Retinal pigment epithelial cell (primary cell): Measurements from ENCODE around the gene HACD3.
A peak's percentile ranks its signal among the peaks of the same experiment; 100 is the strongest.

ENCODE experiments used
- DNase-seq: peaks from one replicate; pipeline ENCODE4 v3.0.0-alpha.2; 2010; ENCODE audit warnings: low read depth
- H3K4me3 ChIP-seq: 2 replicates; pipeline ENCODE4 v1.5.1; 2011; ENCODE audit warnings: mild to moderate bottlenecking, low read length, control low read depth, moderate library complexity
- TF ChIP-seq, protein P1 (sequence below): conservative IDR thresholded peaks from 2 replicates; pipeline ENCODE4 v1.5.1; 2011; ENCODE audit warnings: low read depth, low read length, control low read depth, inconsistent platforms

HACD3 gene

DNA sequence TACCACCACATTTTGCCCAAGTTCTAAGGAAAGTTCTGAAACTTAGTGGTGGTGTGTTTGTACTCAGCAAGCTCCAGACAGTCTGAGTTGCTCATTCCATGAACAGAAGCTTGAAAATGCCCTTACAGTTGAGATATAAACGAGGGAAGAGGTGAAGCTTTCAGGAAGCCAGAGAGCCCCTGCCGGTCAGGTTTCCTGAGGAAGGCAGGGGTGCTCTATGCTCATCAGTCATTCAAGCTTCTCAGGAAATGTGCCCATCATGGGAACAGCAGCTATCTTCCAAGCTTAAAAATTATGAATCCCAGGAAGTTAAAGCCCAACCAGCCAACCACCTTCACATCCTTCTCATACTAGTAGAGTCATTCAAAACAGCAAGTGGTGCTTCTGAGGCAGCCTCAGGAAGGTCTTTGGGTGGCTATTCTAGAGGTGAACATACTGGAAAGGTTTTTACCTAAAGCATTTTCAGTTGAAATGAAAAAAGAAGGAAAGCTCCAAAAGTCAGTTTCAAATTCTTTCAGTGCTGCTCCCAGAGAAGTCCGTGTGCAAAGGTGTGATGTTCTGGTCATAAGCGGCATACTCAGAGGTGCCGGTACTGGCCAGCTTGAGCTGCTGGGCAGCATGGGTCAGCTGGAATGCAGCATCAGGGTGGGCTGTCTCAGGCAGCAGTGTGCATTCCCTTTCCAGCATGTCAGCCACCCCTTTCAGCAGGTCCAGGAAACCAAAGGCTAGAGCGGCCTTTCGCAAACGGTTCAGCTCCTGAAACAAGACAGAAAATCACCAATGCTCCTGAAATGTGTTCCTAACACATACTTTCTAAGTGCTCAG is 48.9 kb downstream of the HACD3 start:
- TF ChIP-seq, protein P1, sequence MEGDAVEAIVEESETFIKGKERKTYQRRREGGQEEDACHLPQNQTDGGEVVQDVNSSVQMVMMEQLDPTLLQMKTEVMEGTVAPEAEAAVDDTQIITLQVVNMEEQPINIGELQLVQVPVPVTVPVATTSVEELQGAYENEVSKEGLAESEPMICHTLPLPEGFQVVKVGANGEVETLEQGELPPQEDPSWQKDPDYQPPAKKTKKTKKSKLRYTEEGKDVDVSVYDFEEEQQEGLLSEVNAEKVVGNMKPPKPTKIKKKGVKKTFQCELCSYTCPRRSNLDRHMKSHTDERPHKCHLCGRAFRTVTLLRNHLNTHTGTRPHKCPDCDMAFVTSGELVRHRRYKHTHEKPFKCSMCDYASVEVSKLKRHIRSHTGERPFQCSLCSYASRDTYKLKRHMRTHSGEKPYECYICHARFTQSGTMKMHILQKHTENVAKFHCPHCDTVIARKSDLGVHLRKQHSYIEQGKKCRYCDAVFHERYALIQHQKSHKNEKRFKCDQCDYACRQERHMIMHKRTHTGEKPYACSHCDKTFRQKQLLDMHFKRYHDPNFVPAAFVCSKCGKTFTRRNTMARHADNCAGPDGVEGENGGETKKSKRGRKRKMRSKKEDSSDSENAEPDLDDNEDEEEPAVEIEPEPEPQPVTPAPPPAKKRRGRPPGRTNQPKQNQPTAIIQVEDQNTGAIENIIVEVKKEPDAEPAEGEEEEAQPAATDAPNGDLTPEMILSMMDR = no peak
- H3K4me3 ChIP-seq = no peak overlapping the region
- no peak for DNase-seq

DNA sequence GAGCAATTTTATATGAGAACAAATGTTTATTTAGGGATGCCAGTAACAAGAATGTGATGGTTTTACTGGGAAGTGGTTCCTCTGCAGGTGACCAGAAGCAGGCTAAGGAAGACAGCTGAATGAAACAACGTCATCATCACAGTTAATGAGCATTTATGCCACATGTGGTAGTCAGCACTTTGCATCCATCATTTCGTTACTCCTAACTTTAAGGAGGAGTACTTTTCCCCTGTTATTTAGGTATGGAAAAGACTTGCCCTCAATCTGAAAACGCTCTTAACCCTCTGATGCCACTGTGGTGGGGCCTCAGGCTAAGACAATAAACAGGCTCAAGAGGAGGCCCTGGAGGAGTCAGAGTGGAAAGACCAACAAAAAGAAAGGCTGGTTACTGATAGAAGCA is 49.5 kb downstream of the HACD3 start:
- TF ChIP-seq, protein P1 = no peak
- DNase-seq = no peak
- no peak overlapping the region for H3K4me3 ChIP-seq

DNA sequence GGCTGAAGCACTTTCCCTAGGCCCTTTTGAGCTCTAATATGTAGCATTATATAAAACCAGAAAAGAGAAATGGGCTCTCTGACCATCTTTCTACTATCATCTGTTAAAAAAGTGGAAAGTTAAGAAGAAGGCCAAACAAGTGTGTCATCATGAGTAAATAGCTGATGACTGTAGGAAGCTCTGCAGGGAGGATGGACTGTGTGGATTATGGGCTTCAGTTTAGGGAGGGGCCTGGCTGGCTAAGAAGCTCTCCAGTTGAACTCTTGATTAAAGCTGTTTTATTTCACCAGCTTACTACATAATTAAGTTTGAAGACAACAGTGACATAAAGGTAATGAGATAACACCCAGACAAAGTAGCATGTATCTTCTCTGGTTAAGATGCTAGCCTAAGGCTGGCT is 50.0 kb downstream of the HACD3 start:
- DNase-seq = no peak

DNA sequence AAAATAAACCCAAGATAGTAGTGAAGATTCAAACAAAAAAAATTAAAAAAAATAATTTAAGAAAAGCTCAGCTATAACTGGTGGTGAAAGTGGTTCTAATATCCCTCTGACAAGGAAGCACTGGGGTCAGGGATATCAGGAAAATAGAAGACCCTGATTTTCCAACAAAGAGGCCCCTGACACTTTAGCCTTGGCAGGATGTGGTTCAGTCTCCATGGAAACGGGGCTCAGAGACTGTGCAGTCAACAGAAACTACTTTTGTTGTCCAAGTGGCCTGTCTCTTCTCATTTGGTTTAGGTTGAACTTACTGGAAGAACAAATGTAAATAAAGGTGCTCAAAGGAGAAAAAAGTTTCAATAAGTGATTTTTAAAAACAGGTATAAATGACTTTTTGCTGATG is 53.4 kb downstream of the HACD3 start:
- no peak overlapping the region for H3K4me3 ChIP-seq
- DNase-seq = peak; percentile 14
- TF ChIP-seq, protein P1 = no peak

More for the DNA sequence above, 50.0 kb downstream of the HACD3 start:
- H3K4me3 ChIP-seq = no peak overlapping the region
- TF ChIP-seq, protein P1 = no peak

DNA sequence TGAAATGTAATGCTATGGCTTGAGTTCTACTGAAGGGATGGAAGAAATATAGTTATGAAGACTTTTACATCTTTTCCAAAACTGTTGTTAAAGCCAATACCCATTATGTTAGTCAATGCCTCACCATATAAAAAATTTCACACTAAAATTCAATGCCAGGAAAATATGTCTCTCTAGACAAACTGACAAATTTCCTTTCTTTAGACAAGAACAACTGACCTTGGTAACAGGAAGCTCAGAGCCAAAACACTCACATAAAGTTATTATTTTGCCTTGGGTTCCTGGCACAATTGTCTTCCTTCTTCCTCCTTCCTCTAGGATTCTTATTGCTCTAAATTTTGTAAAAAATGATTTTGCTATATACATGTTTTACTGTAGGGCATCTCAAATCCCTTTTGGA is 54.0 kb downstream of the HACD3 start:
- H3K4me3 ChIP-seq = no peak overlapping the region
- TF ChIP-seq, protein P1 = no peak
- no peak for DNase-seq

DNA sequence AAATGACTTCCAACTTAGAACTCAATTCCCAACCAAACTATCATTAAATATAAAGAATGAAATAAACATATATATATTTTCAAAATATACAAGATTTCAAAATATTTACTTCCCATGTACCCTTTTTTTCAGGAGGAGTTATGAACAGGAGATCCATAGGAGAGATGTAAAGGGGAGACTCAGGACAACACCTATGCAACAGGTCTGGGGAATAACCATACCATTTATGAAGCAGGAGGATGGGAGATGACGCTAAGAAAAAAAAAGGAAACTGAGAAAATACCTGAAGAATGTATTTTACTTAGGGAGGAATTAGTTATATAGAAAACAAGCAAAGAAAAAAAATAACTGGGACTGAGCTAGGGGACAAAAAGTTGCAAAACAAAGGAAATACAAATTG is 56.8 kb downstream of the HACD3 start:
- TF ChIP-seq, protein P1 = no peak
- DNase-seq = no peak
- H3K4me3 ChIP-seq = no peak overlapping the region

DNA sequence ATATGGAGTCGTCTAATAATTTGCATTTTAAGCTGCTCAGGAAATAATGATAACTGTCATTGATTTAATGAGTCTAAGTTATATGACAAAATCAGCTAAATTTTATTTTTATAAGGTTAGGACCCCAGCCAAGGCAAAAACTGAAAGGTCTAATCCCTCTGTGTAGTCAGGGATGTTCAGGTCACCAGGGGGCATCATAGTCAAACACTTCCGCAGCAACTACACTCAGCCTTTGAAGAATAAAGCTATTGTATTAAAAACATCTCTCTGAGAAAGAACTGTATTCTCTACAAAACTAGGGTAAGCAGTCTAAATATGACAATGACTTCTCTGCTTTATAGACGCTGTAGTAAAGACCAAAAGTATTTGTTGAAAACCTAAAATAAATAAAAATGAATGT is 65.7 kb downstream of the HACD3 start:
- TF ChIP-seq, protein P1 = peak; percentile 50
- no peak for DNase-seq
- H3K4me3 ChIP-seq = no peak overlapping the region
